GM18867 (cell line): ENCODE measurements around the gene RRAD.

Experiments used
- ATAC-seq: cut with Tn5 transposase; IDR thresholded peaks from one replicate; pipeline ENCODE4 v1.9.1; 2021; ENCODE audit warnings: mild to moderate bottlenecking, moderate library complexity; ENCODE audit not compliant: unreplicated experiment

Gene RRAD

DNA sequence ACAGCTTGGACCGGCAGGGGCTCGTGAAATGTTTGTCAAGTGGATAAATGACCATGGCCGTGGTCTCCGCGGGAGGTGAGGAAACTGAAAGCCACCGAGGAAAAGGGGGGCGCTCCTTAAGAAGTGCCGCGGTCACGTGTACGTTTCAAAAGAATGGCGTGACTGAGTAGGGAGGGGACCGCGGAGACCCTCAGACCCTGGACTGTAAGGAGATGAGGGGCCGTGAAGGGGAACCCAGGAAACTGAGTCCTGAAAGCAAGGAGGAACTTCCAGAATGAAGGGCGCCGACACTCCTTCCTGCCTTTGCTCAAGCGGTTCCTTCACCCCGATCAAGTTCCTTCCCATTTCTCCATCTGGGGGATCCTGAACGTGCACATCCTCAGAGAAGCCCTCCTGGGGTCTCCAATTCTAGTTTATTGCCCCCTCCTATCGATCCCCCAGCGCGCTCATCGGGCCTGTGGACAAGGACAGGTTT lies 9.5 kb upstream of the RRAD start:
- peak; percentile 23 for ATAC-seq

DNA sequence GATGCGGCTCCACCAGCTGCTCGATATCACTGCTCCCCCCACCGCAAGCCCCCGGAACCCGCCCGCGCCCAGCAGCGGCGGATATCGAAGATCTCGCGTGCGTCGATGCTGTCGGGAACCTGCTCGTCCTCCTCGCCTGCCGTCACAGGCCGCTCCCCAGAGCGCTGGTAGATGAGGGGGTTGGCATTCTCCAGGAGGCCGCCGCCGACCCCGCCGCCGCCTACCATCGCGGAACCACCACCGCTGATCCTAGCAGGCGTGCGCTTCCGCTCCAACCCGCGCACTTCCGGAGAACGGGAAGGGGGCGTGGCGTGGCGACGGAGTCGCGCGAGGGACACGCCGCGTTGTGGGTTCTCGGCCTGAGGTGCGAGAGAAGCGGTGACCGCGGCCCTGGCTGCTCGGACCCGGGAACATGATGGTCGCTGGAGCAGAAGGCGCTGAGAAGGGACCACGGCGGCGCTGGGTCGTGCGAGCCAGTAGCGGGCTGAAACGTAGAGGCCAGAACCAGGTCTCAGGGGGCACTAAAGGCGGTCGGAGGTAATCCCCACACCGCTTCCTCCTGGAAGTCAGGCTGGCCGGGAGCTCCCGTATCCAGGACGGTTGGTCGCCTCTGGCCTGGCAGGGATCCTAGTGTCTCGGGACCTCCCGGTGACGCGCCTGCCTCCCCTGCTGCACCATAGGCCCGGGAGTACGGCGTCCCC lies 9.0 kb upstream of the RRAD start, which contains the start of gene CIAO2B:
CIAO2B (minus strand) TSS at position 265 of the 701 bp plus-strand sequence; CDS start at position 227, 38 bp downstream.
- ATAC-seq, result peak; percentile 74

DNA sequence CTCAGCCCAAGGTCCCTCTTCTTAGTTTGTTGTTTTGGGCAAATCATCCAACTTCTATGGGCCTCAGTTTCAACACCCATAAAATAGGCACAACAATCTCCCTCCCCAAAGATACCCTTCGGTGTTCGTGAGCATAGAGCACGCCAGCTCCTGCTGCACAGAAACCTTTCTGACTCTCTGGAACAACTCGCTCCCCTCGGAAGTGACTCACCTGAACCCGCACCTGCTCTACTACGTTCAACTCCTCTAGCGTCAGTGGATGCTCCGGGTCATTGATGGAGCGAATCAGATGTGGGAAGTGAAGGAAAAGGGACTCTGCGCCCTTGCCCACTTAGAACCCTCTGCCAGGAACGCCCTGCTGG lies 8.4 kb upstream of the RRAD start:
- no peak for ATAC-seq

DNA sequence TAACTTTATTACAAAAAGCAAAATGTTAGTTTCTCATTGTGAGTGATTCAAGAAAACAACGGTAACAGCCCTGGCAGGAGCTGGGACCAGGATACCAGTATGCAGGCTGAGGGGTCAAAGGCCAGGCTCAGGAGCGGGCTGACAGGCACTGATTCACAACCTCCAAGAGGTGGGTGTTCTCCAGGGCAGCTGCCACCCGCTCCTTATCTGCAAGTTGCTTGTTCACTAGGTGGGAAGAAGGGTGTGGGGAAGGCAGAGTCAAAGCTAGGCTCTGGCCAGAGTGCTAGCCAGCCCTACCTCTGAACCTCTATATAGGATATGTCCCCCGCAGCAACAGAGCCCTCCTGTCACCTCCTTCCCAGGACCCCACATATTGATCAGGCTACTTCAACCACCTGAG lies 6.7 kb upstream of the RRAD start:
- ATAC-seq, result no peak

DNA sequence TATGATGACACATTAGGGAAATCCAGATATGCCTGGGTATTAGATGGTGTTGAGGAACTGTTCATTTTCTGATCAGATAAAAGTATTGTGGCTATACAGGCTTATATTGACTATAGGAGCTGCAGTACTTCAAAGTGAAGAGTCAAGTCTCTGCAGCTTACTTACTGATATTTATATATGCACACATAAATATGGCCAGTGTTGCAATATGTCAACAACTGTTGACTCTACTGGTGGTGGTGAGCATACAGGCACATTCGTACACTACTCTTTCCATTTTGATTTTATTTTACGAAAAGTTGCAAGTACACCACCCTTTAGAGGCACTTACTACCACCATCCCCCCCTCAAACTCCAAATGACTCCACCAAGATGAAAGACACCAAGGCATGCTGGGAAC lies 6.3 kb upstream of the RRAD start:
- no peak for ATAC-seq

DNA sequence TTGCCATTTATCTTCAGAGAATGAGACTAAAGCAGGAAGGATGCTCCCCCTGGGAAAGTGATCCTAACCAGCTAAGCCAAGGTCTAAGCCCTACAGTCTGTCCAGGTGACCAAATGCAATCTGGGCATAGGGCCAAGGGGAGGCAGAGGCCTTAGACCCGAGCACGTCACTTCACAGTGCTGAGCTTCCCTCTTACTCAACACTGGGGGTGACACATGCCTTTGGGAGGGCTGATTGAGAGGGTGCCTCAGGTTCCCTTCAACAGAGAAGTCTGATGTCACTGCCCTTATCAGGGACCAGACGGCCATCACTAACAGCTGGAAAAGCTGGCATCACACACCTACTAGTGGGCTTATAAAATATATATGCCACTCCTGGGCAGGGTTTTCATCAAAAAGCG lies 4.9 kb upstream of the RRAD start:
- ATAC-seq, result no peak

DNA sequence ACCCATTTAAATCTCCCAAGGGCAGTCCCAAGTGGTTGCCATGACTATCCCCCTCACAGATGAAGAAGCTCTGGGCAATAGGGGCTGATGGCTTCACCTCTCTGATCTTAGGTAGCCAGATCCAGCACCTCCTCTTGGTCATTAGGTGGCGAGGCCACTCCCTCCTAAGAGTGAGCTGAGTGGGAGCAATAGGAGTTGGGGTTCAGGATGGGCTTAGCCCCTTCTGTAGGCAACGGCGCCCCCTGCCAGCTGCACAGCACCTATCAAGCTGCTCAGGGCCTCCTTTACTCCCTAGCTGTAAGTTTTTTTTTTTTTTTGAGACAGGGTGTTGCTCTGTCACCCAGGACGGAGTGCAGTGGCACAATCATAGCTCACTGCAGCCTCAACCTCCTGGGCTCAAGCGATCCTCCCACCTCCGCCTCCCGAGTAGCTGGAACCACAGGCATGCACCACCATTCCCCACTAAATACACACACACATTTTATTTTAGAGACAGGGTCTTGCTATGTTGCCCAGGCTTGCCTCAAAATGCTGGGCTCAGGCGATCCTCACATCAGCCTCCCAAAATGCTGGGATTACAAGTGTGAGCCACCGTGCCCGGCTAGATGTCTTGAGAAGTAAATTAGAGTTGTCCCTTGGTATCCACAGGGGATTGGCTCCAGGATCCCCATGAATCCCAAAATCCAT lies 3.5 kb upstream of the RRAD start:
- no peak for ATAC-seq

DNA sequence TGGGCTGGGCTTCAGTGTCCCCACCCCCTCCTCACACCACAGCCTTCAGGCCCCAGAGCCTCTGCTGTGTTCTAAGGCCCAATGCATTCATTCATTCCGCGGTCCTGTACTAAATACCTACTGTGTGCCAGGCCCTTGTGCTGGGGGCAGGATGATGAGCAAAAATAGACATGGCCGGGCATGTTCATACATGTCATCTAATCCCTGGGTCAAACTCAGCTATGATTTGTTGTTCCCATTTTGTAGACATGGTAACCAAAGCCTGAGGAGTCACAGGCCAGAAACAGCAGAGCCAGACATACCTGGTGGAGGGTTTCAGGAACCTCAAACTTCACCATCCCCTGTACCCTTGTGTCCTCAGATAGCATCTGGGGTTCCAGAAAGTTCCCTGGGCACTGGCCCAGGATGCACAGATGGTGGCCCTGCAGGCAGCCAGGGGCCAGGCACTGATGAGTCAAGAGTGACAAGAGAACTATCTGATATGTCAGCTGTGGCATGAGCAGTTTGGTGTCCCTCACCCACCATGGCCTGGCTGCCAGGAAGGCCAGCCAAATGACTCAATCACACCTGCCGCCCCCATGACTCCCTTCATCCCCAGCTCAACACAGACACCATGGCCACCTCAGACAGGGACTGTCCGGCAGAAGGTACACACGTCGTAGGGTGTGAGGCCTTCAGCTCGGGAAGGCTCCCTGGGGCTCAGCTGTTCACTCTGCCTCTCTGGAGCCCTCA lies 2.7 kb upstream of the RRAD start:
- ATAC-seq, result no peak

DNA sequence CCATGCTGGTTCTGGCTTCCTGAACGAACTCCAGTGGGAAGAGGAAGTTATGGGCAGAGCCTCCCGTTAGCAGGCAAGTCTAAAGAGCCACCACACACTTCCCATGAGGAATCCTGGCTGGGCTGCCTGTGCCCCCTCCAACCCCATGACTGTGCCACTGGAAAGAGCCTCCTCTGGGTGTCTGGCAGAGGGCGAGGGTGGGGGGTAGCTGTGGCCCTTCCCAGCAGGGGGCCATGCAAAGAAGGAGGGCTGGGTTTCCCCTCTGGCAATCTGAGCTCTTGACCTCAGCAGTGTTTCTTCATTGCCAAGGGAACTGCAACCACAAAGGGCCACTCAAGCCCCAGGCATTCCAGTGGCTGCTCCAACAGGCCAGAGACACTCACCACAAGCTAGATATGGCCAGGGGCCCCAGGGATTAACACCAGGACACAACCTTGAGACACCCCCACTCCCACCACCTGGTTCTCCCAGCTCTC lies 1.7 kb upstream of the RRAD start:
- no peak for ATAC-seq

DNA sequence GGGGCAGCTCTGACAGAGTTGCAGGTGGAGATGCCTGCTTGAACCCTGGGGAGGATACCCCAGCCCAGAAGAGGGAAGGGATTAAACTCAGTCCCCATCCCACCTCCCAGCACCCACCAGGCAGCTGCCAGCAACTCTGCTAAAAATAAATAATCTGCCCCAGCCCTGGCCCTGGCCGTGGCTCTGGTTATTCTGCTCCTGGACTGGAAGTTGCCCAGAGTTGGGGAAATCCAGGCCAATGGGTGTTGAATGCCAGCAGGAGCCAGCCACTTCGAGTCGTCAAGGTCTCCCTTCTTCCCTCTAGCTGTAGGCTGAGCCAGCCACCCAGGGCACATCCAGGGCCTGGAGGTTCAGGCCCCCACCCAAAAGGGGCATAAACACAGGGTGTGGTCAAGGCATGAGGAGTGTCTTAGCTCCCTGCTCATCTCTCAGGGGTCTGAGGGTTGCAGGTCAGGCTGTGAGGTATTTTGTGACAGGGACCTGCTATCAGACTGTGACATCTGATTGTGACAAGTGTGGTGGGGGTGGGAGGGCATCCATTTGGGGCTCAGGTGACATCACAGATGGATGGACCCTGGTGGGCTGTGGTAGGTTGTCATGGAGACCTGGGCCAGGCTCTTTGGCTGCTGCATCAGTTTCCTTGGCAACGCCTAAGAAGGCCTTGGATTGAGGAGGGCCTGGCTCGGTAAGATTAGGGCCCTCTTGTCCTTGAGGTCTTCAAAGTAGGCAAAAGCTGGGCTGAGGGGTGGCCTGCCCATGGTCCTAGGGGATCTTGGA lies 1.0 kb upstream of the RRAD start:
- ATAC-seq, result no peak

DNA sequence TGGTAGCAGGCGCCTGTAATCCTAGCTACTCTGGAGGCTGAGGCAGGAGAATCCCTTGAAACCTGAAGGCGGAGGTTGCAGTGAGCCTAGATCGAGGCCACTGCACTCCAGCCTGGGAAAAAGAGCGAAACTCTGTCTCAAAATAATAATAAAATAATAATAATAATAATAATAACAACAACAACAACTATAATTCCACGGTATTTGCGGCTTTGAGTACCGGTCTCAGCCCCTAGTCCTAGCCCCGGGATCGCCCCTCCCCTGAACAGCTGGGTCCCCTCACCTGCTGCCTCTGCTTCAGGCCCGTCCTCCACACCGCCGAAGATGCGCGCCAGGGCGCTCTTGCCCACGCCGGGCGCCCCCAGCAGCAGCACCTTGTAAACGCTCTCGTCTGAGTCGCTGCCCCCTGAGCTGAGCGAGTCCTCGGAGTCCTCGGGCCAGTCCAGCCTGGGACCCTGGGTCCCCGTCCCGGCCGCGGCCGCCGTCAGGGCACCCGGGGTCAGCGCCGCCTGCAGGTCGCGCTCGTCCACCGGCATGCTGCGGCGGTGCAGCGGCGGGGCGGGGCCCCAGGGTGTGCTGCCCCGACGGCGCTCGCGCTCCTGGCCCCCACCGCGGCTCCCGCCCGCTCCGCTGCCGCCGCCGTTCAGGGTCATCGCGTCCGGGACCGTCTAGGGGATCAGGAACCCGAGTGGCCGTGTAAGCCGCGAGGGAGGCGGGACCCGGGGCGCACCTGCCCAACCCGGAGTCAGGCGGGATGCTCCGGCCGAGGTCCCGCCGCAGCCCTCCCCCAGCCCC lies 611 bp downstream of the RRAD start:
- ATAC-seq, result peak; percentile 44

DNA sequence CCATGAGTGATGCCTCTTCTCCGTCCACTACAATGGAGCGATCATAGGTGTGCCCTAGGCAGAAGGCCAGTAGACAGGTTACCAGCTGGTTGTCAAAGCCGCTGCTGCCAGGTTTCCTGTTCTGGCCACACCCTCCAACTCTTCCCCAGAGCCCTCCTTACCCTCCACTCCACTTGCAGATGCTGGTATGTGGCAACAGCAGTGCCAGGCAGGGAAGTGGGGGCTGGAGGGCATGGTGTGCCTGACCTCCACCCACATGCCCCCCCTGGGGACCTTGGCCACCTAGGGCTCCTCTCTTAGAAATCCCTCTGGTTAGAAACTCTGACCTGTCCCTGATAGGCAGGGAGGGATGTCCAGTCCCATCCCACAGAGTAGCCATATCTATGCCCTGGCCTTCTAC lies 1.5 kb downstream of the RRAD start:
- ATAC-seq, result no peak

DNA sequence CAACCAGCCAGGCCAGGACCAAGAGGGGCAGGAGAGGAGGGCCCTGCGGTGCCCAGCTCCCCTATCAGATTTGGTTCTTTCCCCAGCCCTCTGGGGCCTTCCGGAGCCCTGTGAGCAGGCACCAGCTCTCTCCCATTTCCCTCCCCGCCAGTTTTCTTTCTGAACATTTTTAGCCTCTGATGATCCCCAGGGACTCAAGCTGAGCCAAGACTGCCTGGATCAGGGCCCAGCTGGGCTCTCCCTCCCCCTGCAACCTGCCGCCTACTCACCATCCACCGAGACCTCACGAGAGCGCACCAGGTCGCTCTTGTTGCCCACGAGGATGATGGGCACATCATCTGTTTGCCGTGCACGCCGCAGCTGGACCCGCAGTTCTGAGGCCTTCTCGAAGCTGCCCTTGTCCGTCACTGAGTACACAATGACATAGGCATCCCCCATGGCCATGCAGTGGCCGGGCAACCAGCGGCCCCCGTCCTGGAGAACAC lies 2.0 kb downstream of the RRAD start:
- ATAC-seq, result no peak

DNA sequence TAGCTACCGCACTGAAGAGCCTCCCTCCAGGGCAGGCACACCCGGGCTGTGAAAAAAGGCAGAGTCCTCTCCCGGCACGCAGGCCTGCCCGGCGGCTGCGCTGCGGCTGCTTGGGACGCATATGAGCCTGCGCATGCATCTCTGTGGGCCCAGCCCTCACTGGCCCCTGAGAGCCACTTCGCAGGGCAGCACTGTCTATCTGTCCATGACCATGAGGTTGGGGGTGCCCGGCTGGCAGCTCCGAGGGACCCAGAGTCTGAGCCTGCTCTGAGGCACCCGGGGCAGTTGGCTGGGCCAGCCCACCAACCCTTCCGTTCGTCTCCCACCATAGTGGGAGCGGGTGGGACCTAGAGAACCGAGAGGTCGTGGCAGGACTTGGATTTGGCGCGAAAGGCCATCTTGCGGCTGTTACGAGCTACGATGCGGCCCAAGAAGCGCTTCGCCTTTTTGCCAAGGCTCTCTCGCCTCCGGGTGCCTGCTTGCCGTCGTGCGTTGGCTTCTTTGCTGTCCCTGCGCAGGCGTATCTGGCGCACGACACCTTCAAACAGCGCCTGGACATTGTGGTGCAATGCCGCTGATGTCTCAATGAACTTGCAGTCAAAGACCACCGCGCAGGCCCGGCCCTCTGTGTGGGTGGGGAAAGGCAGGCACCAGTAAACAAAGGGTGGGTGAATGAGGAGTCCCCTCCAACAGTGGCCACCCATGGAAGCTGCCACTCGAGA lies 3.4 kb downstream of the RRAD start:
- no peak for ATAC-seq

DNA sequence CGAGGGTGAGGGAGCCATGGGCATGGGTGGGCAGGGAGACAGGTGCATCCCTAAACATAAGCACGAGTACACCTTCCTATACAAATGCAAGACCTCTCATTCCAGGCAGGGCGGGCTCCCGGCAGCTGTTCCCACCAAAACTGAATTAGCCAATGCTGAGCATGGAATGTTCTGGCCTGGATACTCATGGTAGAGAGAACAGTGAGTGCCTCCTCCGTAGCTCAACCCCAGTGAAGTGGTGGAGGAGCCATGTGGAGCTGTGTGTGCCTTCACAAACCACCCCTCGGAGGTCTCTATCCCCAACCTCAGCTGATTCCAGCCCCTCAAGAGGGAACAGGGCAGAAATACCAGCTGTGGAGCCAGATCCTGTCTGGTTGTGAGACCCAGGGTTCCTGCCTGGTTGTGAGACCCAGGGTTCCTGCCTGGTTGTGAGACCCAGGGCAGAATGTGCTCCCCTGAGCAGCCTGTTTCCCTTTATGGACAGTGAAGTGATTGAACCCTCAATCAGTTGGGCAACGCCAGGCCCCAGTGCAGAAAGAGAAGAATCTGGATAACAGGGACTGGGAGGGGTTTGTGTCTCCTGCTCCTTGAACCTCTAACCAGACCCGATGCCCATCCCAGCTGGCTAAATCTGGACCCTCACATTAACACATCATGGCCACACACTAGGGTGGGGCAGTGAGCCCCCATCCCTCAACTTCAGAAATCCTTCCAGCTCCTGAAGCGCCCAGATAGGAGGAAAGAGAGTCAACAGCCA lies 4.2 kb downstream of the RRAD start:
- ATAC-seq, result no peak

DNA sequence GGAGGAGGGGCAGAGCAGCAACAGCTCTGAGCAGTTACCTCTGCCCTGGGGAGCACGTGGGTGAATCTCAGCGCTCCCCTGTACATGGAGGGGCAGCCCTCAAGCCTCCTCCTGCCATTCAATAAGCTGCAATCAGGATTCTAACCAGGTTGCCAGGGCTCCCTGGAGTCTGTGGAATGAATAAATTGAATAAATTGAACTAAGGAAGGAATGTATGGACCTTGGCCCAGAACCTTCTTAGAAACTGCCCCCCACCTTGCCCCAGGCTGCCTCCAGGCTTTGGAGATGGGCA lies 5.1 kb downstream of the RRAD start:
- ATAC-seq, result no peak

DNA sequence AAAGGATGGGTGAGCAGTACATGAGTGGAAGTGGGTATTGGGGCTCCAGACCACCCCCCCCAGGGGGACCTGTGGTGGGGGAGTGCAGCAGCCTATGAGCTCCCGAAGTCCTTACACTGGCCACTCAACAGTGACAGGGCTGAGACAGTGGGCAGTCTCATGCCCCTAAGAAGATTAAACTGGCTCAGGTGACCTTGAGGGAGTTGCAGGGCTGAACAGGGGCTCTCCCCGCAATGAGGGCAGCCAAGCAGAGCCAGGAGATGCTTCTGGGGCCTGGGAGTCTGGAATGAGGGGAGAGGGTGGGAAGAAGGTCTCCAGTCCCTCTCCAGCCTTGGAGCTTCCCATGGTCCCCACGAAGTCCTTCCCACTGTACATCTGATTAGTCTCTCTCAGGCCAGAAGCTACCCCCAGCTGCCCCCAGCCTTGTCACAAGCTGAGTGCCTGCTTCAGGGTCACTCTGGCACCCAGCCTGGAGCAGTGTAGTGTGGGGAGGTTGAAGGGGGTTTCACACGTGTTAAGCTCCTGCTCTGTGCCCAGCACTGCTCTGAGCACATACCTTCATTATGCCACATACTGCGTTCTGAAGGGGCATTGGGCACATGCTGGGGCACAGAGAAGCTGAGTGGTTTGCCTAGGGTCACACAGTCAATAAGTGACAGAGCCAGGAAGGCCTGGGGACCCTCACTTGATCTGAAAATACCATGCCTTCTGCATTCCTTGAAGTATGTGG lies 5.6 kb downstream of the RRAD start:
- ATAC-seq, result no peak
